ENCODE data around the gene CDH4. TPM values are rescaled to one million over a fixed set of nuclear protein-coding genes. Genes with fewer than 3 reads are reported as not detected.

Gene CDH4
- total and polyA plus RNA-seq, 9 of the 15 experiments (the other 6 are each of a cell fraction or from before 2014, with no cell fraction given): 0.04 TPM; not detected in 8

DNA sequence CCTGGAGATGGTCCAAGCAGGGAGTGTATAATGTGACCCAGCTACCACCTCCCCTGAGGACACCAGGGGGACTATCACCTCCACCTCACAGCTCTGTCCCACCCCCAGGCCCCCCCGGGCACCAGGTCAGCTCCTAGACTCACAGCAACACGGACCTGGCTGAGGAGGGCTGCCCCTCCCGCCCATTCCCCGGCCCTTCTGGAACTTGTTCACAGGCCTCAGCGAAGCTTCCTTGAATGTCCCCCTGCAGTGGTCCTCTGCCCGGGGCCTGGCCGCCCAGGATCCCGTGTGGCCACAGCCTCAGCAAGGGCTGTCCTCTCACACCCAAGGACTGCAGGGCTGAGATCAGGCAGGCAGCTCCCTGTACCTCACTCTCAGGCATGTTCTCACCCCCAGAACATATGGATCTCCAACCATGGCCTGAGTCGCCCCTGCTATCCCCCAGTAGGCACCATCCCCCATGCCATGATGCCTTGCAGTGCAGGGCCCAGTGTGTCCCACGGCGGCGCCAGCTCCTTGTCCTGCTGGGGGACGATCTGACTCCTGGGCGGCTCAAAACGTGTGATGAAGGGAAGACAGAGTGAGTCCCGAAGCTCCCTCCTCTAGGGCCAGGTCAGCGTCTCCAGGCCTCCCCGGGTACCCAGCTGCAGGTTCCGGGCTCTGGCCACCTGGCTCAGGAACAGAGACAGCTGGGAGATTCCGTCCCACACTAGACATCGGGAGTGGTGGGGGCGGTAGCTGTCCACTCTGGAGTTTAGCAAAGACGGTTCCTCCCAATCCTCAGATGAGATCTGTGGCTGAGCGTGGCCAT is 655.2 kb downstream of the CDH4 start:
- Histone ChIP-seq H3K9ac (ENCODE audit: insufficient read depth in 1 of 2, low read depth in 2 of 2, low read length in 2 of 2) (no peak overlapping the region), H3K9me3 (replicated peaks; ENCODE audit: control insufficient read depth, insufficient read depth, low read depth, low read length) (0 out of 2 replicates have a peak, but pooled peaks cover 2% of the 10 kb centered on the region), H4K20me1 (replicated peaks; ENCODE audit: control insufficient read depth, insufficient read depth, low read length) (no peaks in the 10 kb centered on the region), H3K9me1 (ENCODE audit: control insufficient read depth, insufficient read depth, low read length) (no peaks in the 10 kb centered on the region), H3K27ac (ENCODE audit: extremely low read depth, low read depth, low read length) (no peak overlapping the region), H2AFZ (ENCODE audit: low read depth, low read length) (no peak overlapping the region), H3K36me3 (ENCODE audit: control insufficient read depth, insufficient read depth, low read length) (no peaks in the 10 kb centered on the region), H3K4me1 (replicated peaks in 1 of 2; ENCODE audit: control insufficient read depth in 2 of 2, insufficient read depth in 2 of 2, low read length in 2 of 2) (peaks cover 0 to 18% of the 10 kb centered on the region in 2 experiments; a peak in 2 of 5 replicates), H3K79me2 (ENCODE audit: control insufficient read depth, insufficient read depth, low read length) (no peaks in the 10 kb centered on the region), H3K4me3 (no peak overlapping the region), H3K4me2 (ENCODE audit: insufficient read depth, low read length) (no peak overlapping the region), H3K27me3 (ENCODE audit: control insufficient read depth in 2 of 2, insufficient read depth in 2 of 2, low read length in 2 of 2) (peaks cover 62 to 82% of the 10 kb centered on the region in 2 experiments)
- no peak for ATAC-seq
- intact Hi-C loops (cut with micrococcal nuclease) (no loop called here), in situ Hi-C loops (cut with MboI) (no loop called here)
- ChIA-PET CTCF (ENCODE audit: low intra/inter-chr PET ratio) (no interaction called here), POLR2A (interaction anchor here (0.6 to 1.0 kb wide), 2 partner anchors 8 to 936 kb away, joined by 3 read pairs; no protein-coding TSS in a partner anchor)
- no TSS peak for BruUV-seq (replicated peaks)
- WGBS (ENCODE audit: insufficient coverage, low coverage, missing lambda C conversion rate): 0% methylated on average over 22 of the region's 24 CpGs
- DNase-seq (ENCODE audit: extremely low read depth in 1 of 4, low spot score in 3 of 4): no peak
- FAIRE-seq: no peak
- TF ChIP-seq ZNF354B (CRISPR knock-in tag; IDR thresholded peaks at IDR 0.05) (no peak), U2AF1 (optimal IDR thresholded peaks at IDR 0.05; ENCODE audit: low read depth, low read length) (no peak), ZNF212 (CRISPR knock-in tag; IDR thresholded peaks at IDR 0.05) (no peak), FOXK2 (conservative IDR thresholded peaks at IDR 0.05 in 1 of 2, IDR thresholded peaks at IDR 0.05 in 1 of 2; ENCODE audit: low read depth in 2 of 2) (no peak), ATF2 (CRISPR knock-in tag; IDR thresholded peaks at IDR 0.05) (no peak), RREB1 (CRISPR knock-in tag; IDR thresholded peaks at IDR 0.05) (no peak), XRCC4 (IDR thresholded peaks at IDR 0.05; ENCODE audit: extremely low read depth, insufficient read depth, insufficient read length) (no peak), CC2D1A (IDR thresholded peaks at IDR 0.05) (no peak), ZNF175 (CRISPR knock-in tag; IDR thresholded peaks at IDR 0.05; ENCODE audit: low read depth) (no peak)
- TF ChIP-seq, protein P1, sequence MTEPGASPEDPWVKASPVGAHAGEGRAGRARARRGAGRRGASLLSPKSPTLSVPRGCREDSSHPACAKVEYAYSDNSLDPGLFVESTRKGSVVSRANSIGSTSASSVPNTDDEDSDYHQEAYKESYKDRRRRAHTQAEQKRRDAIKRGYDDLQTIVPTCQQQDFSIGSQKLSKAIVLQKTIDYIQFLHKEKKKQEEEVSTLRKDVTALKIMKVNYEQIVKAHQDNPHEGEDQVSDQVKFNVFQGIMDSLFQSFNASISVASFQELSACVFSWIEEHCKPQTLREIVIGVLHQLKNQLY (CRISPR knock-in tag; conservative IDR thresholded peaks at IDR 0.05): no peak
